GM11168 (cell line): ENCODE results near the gene PPP1R16B.

Experiments
- in situ Hi-C: fragments of 300-500 bp; cut with MboI; formaldehyde crosslinking; loops from one replicate; pipeline ENCODE4 v1.12.0; 2022; ENCODE audit warnings: low sequenced_read_pairs; ENCODE audit not compliant: unreplicated experiment

The PPP1R16B gene

DNA sequence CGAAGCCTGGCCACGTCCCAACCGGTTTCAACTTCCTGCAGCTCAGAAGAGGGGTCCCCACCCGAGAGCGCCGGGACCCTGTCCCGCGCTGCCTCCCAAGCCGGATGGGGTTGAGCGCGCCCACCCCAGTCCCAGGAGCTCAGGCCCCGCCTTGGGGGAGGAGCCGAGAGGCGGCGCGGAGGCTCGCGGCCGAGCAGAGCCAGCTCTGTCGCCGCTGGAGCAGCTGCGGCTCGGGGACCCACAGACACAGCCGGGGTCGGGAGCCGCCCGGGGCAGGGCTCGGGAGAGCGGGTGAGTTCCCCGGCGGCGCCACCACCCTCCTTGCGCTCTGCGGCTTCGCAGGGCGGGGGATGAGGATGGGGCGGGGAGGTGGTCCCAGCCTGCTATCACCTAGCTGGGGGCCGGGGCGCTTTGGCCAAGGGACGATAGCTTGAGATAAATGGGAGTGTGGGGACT, at the start of gene PPP1R16B:
Gene PPP1R16B, plus strand, starts transcription at position 196 of the 456 bp plus-strand sequence. CDS start 30,229 bp downstream, outside the sequence.
- in situ Hi-C loops = no loop called here

GRCh38 chr20:38757145-38757775, 48.2 kb upstream of the PPP1R16B start:
- in situ Hi-C loops = loop anchor here (10.0 kb wide), 1 partner anchor 112 kb away; no protein-coding TSS in a partner anchor

DNA sequence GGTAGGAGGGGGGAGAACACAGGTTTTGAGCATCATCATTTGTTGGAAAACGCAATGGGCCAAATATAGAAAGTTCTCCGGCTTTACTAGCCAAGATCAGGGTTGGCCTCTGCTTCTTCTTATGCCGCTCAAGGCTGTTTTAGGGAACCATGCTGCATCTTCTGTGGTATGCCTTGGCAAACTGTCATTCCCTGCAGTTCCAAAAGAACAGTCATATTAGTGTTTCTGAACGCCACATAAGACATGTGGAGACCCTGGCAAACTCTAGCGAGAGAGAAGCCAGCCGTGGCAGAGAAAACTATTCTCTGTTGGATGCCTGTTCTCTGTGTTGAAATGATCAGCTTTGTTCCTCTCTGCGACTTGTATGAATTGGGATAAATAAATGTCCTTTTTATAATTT, 46.4 kb upstream of the PPP1R16B start:
- in situ Hi-C loops = loop anchor here (10.0 kb wide), 1 partner anchor 114 kb away; no protein-coding TSS in a partner anchor

- in situ Hi-C loops = no loop called here
Observed at GRCh38 chr20:38760978-38761377, 44.5 kb upstream of the PPP1R16B start.

- in situ Hi-C loops = no loop called here
Observed at GRCh38 chr20:38762174-38762573, 43.3 kb upstream of the PPP1R16B start.

DNA sequence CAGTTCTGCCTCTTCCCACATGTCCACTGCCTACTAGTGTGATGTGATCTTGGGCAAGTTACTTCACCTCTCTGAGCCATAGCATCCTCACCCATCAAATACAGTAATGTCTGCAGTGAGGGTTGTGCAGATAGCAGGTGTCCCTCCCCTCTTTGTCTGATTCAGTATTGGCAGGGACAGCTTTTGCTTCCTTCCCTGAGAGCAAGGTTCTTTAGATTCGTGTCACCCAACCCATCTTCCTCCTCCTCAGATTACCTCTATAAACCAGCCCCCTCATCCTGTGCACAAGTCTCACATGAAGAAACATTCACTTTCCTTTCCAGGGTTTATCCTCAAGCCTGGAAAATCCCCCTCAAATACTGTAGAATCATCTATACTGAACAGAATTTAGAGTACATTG, 41.9 kb upstream of the PPP1R16B start:
- in situ Hi-C loops = no loop called here

DNA sequence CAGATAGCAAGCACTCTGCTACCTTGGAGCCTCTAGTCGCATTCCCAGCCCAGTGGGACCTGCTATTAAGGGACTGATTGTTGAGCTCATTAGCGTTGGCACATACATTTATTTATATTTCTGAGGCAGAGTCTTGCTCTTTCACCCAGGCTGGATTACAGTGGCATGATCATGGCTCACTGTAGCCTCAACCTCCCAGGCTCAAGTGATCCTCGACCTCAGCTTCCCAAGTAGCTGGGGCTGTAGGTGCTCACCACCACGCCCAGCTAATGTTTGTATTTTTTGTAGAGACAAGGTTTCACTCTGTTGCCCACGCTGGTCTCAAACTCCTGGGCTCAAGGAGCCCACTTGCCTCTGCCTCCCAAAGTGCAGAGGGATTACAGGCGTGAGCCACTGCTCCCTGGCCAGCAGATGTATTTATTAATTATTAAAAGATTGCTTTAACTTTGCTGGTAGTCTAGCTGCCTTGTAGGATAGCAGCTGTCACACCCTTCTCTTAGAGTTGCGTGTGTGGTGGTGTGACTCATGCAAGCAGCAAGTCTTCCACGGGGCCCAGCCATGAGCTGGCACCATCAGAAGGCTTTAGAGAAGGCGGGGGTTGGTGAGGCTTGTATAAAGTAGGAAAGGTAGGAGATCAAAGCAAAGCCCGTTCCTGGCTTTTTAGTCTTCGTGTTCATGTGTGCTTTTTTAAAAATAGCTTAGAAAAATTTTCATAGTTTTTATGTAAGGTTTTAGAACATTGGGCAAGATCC, 40.8 kb upstream of the PPP1R16B start:
- in situ Hi-C loops = no loop called here

DNA sequence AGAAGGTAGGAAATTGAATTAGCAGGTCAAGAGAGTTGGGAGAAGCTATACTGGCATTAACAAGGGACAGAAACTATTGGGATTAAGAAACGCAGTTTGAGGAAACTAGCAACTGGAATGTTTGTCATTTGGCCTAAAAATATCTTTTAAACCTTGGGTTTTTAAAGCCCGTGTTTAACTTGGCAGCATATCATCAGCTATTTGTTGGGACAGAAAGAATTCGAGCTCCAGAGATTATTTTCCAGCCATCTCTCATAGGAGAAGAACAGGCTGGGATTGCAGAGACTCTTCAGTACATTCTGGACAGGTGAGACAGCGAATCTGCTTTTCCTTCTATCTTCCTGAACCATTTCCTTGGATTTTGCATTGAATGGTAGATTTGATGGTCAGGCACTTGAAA, 39.4 kb upstream of the PPP1R16B start:
- in situ Hi-C loops = no loop called here

GRCh38 chr20:38769376-38770295, 35.9 kb upstream of the PPP1R16B start:
- in situ Hi-C loops = no loop called here

DNA sequence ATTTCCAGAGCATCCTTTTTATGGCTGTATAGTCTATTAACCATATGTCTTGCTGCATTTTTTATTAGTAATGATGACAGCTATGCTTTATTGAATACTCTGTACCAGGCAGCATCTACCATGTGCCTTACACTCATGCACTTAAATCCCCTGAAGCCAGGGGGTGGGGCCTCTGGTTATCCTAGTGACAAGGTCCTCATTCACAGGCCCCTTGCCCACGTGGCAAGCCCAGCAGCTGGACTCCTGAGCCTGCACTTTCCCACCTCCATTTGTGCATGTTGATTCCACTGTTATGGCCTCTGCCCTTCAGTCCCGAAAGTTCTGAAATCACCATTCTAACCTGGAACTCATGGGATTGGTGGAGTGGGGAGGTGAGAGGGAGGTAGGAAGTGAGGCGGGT, 35.0 kb upstream of the PPP1R16B start:
- in situ Hi-C loops = no loop called here

GRCh38 chr20:38770970-38771369, 34.5 kb upstream of the PPP1R16B start:
- in situ Hi-C loops = no loop called here

- in situ Hi-C loops = no loop called here
Observed at GRCh38 chr20:38771621-38772020, 33.9 kb upstream of the PPP1R16B start.

DNA sequence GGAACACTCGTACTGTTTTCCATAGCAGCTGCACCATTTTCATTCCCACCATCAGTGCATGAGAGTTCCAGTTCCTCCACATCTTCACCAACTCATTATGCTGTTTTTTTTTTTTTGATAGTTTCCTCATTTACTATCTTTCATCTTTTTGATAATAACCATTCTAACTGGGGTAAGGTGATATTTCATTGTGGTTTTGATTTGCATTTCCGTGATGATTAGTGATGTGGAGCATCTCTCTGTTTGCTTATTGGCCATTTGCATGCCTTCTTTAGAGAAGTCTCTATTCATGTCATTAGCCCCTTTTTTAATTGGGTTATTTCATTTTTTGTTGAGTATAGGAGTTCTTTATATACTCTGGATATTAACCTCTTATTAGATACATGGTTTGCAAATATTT, 31.3 kb upstream of the PPP1R16B start:
- in situ Hi-C loops = no loop called here

DNA sequence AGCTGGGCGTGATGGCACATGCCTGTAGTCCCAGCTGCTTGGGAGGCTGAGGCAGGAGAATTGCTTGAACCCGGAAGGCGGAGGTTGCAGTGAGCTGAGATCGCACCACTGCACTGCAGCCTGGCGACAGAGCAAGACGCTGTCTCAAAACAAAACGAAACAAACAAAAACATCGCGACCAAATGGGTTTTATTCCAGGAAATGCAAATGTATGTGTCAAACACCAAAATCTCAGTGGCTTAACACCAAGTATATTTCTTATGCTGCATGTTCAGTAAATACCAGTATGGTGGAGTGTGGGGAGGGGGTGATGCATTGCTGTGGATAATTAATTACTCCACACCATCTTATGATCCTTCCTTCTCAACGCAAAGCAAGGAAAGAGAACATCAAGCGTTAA, 29.1 kb upstream of the PPP1R16B start:
- in situ Hi-C loops = no loop called here

- in situ Hi-C loops = no loop called here
Observed at GRCh38 chr20:38779247-38780097, 26.0 kb upstream of the PPP1R16B start.

GRCh38 chr20:38782275-38782674, 23.2 kb upstream of the PPP1R16B start:
- in situ Hi-C loops = no loop called here

- in situ Hi-C loops = no loop called here
Observed at GRCh38 chr20:38787870-38788269, 17.6 kb upstream of the PPP1R16B start.

DNA sequence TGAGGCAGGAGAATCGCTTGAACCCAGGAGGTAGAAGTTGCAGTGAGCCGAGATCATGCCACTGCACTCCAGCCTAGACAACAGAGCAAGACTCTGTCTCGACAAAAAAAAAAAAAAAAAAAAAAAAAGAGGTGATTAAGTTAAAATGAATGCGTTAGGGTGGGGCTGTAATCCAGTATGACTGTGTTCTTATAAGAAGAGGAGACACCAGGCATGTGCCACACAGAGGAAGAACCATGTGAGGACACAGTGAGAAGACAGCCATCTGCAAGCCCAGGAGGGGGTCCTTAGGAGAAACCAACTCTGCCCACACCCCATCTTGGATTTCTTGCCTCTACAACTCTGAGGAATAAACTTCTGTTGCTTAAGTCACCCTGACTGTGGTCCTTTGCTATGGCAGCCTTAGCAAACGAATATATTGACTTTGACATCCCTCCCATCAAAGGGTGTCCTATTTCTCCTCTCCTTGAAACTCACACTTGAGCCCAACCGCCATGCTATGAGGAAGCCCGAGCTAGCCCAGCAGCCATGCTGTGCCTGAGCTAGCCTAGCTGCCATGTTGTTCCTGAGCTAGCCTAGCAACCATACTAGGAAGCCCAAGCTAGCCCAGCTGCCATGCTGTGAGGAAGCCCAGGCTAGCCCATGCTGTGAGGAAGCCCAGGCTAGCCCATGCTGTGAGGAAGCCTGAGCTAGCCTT, 15.8 kb upstream of the PPP1R16B start:
- in situ Hi-C loops = no loop called here
